OCI-LY1 (cell line): ENCODE data around the gene GRK5.

ENCODE experiments used
- H2AFZ ChIP-seq: fragments of 200-600 bp; sonication (generic), shearing (Covaris generic); 2 replicates; pipeline ENCODE4 v1.6.0; 2014; ENCODE audit warnings: antibody characterized with exemption, mild to moderate bottlenecking, low read length
- H3F3A ChIP-seq: fragments of 200-600 bp; sonication (generic), shearing (Covaris generic); 2 replicates; pipeline ENCODE4 v1.6.0; 2014; ENCODE audit warnings: mild to moderate bottlenecking, antibody characterized with exemption, low read length, moderate library complexity; ENCODE audit not compliant: insufficient read depth
- H3K27ac ChIP-seq: fragments of 200-600 bp; sonication (generic); 2 replicates; pipeline ENCODE4 v1.5.1; 2014; ENCODE audit warnings: low read length, mixed run types, mild to moderate bottlenecking, low read depth; ENCODE audit not compliant: poor library complexity, severe bottlenecking
- H3K27me3 ChIP-seq: fragments of 200-600 bp; sonication (generic); 2 replicates; pipeline ENCODE4 v1.6.0; 2014; ENCODE audit warnings: antibody characterized with exemption, mild to moderate bottlenecking, low read length, moderate library complexity; ENCODE audit not compliant: insufficient read depth
- H3K36me3 ChIP-seq: fragments of 200-600 bp; sonication (generic); 2 replicates; pipeline ENCODE4 v1.6.1; 2014; ENCODE audit warnings: mild to moderate bottlenecking, antibody characterized with exemption, low read length, moderate library complexity, mixed read lengths; ENCODE audit not compliant: insufficient read depth
- H3K4me1 ChIP-seq: fragments of 200-600 bp; sonication (generic); 2 replicates; pipeline ENCODE4 v1.5.1; 2014; ENCODE audit warnings: mild to moderate bottlenecking, low read length, moderate library complexity; ENCODE audit not compliant: insufficient read depth, severe bottlenecking
- H3K4me2 ChIP-seq: fragments of 200-600 bp; sonication (generic), shearing (Covaris generic); 2 replicates; pipeline ENCODE4 v1.6.1; 2014; ENCODE audit warnings: low read length
- H3K4me3 ChIP-seq: fragments of 200-600 bp; sonication (generic); 2 replicates; pipeline ENCODE4 v1.5.1; 2014; ENCODE audit warnings: low read length, low read depth, mild to moderate bottlenecking, mixed read lengths; ENCODE audit not compliant: poor library complexity, severe bottlenecking
- H3K79me2 ChIP-seq: fragments of 200-600 bp; shearing (Covaris generic); 2 replicates; pipeline ENCODE4 v1.6.1; 2016; ENCODE audit warnings: mixed run types, low read length, mixed read lengths; ENCODE audit not compliant: insufficient read depth
- H3K9ac ChIP-seq: fragments of 200-600 bp; sonication (generic), shearing (Covaris generic); 2 replicates; pipeline ENCODE4 v1.6.1; 2014; ENCODE audit warnings: mild to moderate bottlenecking, low read length, mixed read lengths
- H3K9me2 ChIP-seq: fragments of 200-600 bp; sonication (generic), shearing (Covaris generic); 2 replicates; pipeline ENCODE4 v1.6.1; 2014; ENCODE audit warnings: low read depth, mild to moderate bottlenecking, low read length, mixed read lengths
- H3K9me3 ChIP-seq: fragments of 200-600 bp; shearing (Covaris generic); 2 replicates; pipeline ENCODE4 v1.6.1; 2014; ENCODE audit warnings: low read length, mixed read lengths
- H4K20me1 ChIP-seq: fragments of 200-600 bp; sonication (generic), shearing (Covaris generic); 2 replicates; pipeline ENCODE4 v1.6.0; 2016; ENCODE audit warnings: mild to moderate bottlenecking, low read length; ENCODE audit not compliant: insufficient read depth
- EZH2 ChIP-seq: fragments of 200-600 bp; sonication (generic), shearing (Covaris generic); IDR thresholded peaks from 2 replicates; pipeline ENCODE4 v1.8.0; 2017; ENCODE audit warnings: borderline replicate concordance, mixed run types, mild to moderate bottlenecking, antibody characterized with exemption, low read length, moderate library complexity, mixed read lengths
- TF ChIP-seq, protein P1 (sequence below): fragments of 200-600 bp; sonication (generic), shearing (Covaris generic); IDR thresholded peaks from 2 replicates; pipeline ENCODE4 v1.5.1; 2017; ENCODE audit warnings: mild to moderate bottlenecking, antibody characterized with exemption, low read length, moderate library complexity, mixed read lengths

GRK5 gene

GRCh38 chr10:119222966-119223386, 15.6 kb downstream of the GRK5 start:
- H4K20me1 ChIP-seq = no peaks in the 10 kb centered on the region
- H3K9me2 ChIP-seq = no peaks in the 10 kb centered on the region
- H3K27ac ChIP-seq = no peak overlapping the region
- H3K4me3 ChIP-seq = no peak overlapping the region
- H3K27me3 ChIP-seq = no peaks in the 10 kb centered on the region; the same call in 1 of the 2 replicates
- H3K9me3 ChIP-seq = no peaks in the 10 kb centered on the region
- H2AFZ ChIP-seq = no peak overlapping the region
- H3K79me2 ChIP-seq = no peaks in the 10 kb centered on the region
- no peaks in the 10 kb centered on the region for H3F3A ChIP-seq
- no peaks in the 10 kb centered on the region for H3K36me3 ChIP-seq
- no peak overlapping the region for H3K9ac ChIP-seq
- H3K4me2 ChIP-seq = no peak overlapping the region
- no peaks in the 10 kb centered on the region for H3K4me1 ChIP-seq
- no peak for TF ChIP-seq EZH2
- TF ChIP-seq, protein P1, sequence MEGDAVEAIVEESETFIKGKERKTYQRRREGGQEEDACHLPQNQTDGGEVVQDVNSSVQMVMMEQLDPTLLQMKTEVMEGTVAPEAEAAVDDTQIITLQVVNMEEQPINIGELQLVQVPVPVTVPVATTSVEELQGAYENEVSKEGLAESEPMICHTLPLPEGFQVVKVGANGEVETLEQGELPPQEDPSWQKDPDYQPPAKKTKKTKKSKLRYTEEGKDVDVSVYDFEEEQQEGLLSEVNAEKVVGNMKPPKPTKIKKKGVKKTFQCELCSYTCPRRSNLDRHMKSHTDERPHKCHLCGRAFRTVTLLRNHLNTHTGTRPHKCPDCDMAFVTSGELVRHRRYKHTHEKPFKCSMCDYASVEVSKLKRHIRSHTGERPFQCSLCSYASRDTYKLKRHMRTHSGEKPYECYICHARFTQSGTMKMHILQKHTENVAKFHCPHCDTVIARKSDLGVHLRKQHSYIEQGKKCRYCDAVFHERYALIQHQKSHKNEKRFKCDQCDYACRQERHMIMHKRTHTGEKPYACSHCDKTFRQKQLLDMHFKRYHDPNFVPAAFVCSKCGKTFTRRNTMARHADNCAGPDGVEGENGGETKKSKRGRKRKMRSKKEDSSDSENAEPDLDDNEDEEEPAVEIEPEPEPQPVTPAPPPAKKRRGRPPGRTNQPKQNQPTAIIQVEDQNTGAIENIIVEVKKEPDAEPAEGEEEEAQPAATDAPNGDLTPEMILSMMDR = no peak

- H3K9ac ChIP-seq = no peak overlapping the region
Observed at GRCh38 chr10:119225083-119225658, 17.8 kb downstream of the GRK5 start.

GRCh38 chr10:119227825-119228224, 20.5 kb downstream of the GRK5 start:
- no peaks in the 10 kb centered on the region for H3K9me3 ChIP-seq
- no peak overlapping the region for H3K27ac ChIP-seq
- no peak overlapping the region for H3K4me2 ChIP-seq
- no peaks in the 10 kb centered on the region for H3K36me3 ChIP-seq
- no peaks in the 10 kb centered on the region for H3K79me2 ChIP-seq
- H3F3A ChIP-seq = no peaks in the 10 kb centered on the region
- H3K27me3 ChIP-seq = no peaks in the 10 kb centered on the region; the same call in 1 of the 2 replicates
- no peaks in the 10 kb centered on the region for H3K4me1 ChIP-seq
- no peaks in the 10 kb centered on the region for H3K9me2 ChIP-seq
- no peak overlapping the region for H2AFZ ChIP-seq
- no peak overlapping the region for H3K4me3 ChIP-seq
- H3K9ac ChIP-seq = no peak overlapping the region
- TF ChIP-seq, protein P1 = no peak
- TF ChIP-seq EZH2 = no peak
- H4K20me1 ChIP-seq = no peaks in the 10 kb centered on the region

More at GRCh38 chr10:119225083-119225658, 17.8 kb downstream of the GRK5 start:
- Histone ChIP-seq H2AFZ (no peak overlapping the region), H3K27ac (no peak overlapping the region), H3K4me3 (no peak overlapping the region), H3K4me1 (no peaks in the 10 kb centered on the region), H3K36me3 (no peaks in the 10 kb centered on the region), H3K9me2 (no peaks in the 10 kb centered on the region), H3K27me3 (no peaks in the 10 kb centered on the region; the same call in 1 of the 2 replicates), H4K20me1 (no peaks in the 10 kb centered on the region), H3K9me3 (no peaks in the 10 kb centered on the region), H3F3A (no peaks in the 10 kb centered on the region), H3K79me2 (no peaks in the 10 kb centered on the region), H3K4me2 (no peak overlapping the region)
- TF ChIP-seq, protein P1 = no peak
- no peak for TF ChIP-seq EZH2
